ENCODE data around the gene ERF.

ERF gene

DNA sequence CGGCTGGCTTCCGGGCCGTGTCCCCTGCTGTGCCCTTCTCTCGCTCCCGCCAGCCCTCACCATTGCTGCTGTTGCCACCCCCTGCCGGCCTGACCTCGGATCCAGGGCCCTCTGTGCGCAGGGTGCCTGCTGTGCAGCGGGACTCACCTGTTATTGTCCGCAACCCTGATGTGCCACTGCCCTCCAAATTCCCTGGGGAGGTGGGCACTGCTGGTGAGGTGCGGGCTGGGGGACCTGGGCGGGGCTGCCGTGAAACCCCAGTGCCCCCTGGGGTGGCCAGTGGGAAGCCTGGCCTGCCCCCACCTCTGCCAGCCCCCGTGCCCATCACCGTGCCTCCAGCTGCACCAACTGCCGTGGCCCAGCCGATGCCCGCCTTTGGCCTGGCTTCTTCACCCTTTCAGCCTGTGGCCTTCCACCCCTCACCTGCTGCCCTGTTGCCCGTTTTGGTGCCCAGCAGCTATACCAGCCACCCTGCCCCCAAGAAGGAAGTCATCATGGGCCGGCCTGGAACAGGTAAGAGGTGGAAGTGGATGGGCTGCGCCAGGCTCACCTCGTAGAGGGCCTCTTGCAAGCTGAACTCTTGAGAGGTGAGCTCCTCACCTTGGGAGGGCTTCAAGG is 19.2 kb upstream of the ERF start:
- no peaks in the 10 kb centered on the region for H3K9me3 ChIP-seq (ENCODE audit: insufficient read depth, low read length)
- no peak overlapping the region for H3K9ac ChIP-seq (ENCODE audit: insufficient read length, low read depth)
- H3K36me3 ChIP-seq (ENCODE audit: insufficient read depth, insufficient read length, low read length), result peaks cover 42% of the 10 kb centered on the region
- no peak for DNase-seq (ENCODE audit: low read depth, low spot score)
- no peaks in the 10 kb centered on the region for H3K27me3 ChIP-seq (ENCODE audit: insufficient read depth, insufficient read length)
- no peak overlapping the region for H3K4me3 ChIP-seq (ENCODE audit: insufficient read length, low read depth)
- no peak for TF ChIP-seq ZNF274 (IDR thresholded peaks at IDR 0.05; ENCODE audit: low read depth, low read length)
- no peak for TF ChIP-seq SUZ12 (IDR thresholded peaks at IDR 0.05; ENCODE audit: extremely low read depth, insufficient read depth, insufficient read length)
- no peak for TF ChIP-seq YY1 (IDR thresholded peaks at IDR 0.05; ENCODE audit: insufficient read depth, insufficient read length)
- peaks cover 9% of the 10 kb centered on the region for H3K4me1 ChIP-seq (ENCODE audit: insufficient read depth, insufficient read length)

DNA sequence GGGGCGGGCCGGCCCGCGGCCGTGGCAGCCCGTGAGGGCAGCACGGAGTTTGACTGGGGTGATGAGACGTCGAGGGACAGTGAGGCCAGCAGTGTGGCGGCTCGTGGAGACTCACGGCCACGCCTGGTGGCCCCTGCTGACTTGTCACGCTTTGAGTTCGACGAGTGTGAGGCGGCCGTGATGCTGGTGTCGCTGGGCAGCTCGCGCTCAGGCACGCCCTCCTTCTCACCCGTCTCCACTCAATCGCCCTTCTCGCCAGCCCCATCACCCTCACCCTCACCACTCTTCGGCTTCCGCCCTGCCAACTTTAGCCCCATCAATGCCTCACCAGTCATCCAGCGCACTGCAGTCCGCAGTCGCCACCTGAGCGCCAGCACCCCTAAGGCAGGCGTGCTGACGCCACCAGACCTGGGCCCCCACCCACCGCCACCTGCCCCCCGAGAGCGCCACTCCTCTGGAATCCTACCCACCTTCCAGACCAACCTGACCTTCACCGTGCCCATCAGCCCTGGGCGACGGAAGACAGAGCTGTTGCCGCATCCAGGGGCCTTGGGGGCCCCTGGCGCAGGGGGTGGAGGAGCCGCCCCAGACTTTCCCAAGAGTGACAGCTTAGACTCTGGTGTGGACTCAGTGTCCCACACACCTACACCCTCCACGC is 18.6 kb upstream of the ERF start:
- DNase-seq (ENCODE audit: low read depth, low spot score), result no peak
- no peak overlapping the region for H3K4me3 ChIP-seq (ENCODE audit: insufficient read length, low read depth)
- no peak for TF ChIP-seq ZNF274 (IDR thresholded peaks at IDR 0.05; ENCODE audit: low read depth, low read length)
- TF ChIP-seq YY1 (IDR thresholded peaks at IDR 0.05; ENCODE audit: insufficient read depth, insufficient read length), result no peak
- no peak for TF ChIP-seq SUZ12 (IDR thresholded peaks at IDR 0.05; ENCODE audit: extremely low read depth, insufficient read depth, insufficient read length)
- no peaks in the 10 kb centered on the region for H3K27me3 ChIP-seq (ENCODE audit: insufficient read depth, insufficient read length)
- peaks cover 8% of the 10 kb centered on the region for H3K4me1 ChIP-seq (ENCODE audit: insufficient read depth, insufficient read length)
- H3K9ac ChIP-seq (ENCODE audit: insufficient read length, low read depth), result no peak overlapping the region
- H3K9me3 ChIP-seq (ENCODE audit: insufficient read depth, low read length), result no peaks in the 10 kb centered on the region
- H3K36me3 ChIP-seq (ENCODE audit: insufficient read depth, insufficient read length, low read length), result peaks cover 42% of the 10 kb centered on the region

- TF ChIP-seq YY1 (IDR thresholded peaks at IDR 0.05; ENCODE audit: insufficient read depth, insufficient read length) (no peak), ZNF274 (IDR thresholded peaks at IDR 0.05; ENCODE audit: low read depth, low read length) (no peak), SUZ12 (IDR thresholded peaks at IDR 0.05; ENCODE audit: extremely low read depth, insufficient read depth, insufficient read length) (no peak)
- Histone ChIP-seq H3K4me1 (ENCODE audit: insufficient read depth, insufficient read length) (peaks cover 6% of the 10 kb centered on the region), H3K9ac (ENCODE audit: insufficient read length, low read depth) (no peak overlapping the region), H3K9me3 (ENCODE audit: insufficient read depth, low read length) (no peaks in the 10 kb centered on the region), H3K4me3 (ENCODE audit: insufficient read length, low read depth) (no peak overlapping the region), H3K36me3 (ENCODE audit: insufficient read depth, insufficient read length, low read length) (peaks cover 42% of the 10 kb centered on the region), H3K27me3 (ENCODE audit: insufficient read depth, insufficient read length) (no peaks in the 10 kb centered on the region)
- no peak for DNase-seq (ENCODE audit: low read depth, low spot score)
Measured at GRCh38 chr19:42272989-42273406, 18.1 kb upstream of the ERF start.

DNA sequence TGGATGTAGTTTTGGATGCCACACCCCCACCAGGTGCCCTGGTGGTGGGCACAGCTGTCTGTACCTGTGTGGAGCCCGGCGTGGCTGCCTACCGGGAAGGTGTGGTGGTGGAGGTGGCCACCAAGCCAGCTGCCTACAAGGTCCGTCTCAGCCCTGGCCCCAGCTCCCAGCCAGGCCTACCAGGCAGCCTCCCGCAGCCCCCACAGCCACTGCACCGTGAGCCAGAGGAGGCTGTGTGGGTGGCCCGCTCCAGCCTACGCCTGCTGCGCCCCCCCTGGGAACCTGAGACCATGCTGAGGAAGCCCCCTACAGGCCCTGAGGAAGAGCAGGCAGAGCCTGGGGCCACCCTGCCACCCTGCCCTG is 17.6 kb upstream of the ERF start:
- Histone ChIP-seq H3K9me3 (ENCODE audit: insufficient read depth, low read length) (no peaks in the 10 kb centered on the region), H3K4me3 (ENCODE audit: insufficient read length, low read depth) (no peak overlapping the region), H3K27me3 (ENCODE audit: insufficient read depth, insufficient read length) (no peaks in the 10 kb centered on the region), H3K4me1 (ENCODE audit: insufficient read depth, insufficient read length) (peaks cover 3% of the 10 kb centered on the region), H3K36me3 (ENCODE audit: insufficient read depth, insufficient read length, low read length) (peaks cover 42% of the 10 kb centered on the region), H3K9ac (ENCODE audit: insufficient read length, low read depth) (no peak overlapping the region)
- TF ChIP-seq SUZ12 (IDR thresholded peaks at IDR 0.05; ENCODE audit: extremely low read depth, insufficient read depth, insufficient read length) (no peak), ZNF274 (IDR thresholded peaks at IDR 0.05; ENCODE audit: low read depth, low read length) (no peak), YY1 (IDR thresholded peaks at IDR 0.05; ENCODE audit: insufficient read depth, insufficient read length) (no peak)
- no peak for DNase-seq (ENCODE audit: low read depth, low spot score)

DNA sequence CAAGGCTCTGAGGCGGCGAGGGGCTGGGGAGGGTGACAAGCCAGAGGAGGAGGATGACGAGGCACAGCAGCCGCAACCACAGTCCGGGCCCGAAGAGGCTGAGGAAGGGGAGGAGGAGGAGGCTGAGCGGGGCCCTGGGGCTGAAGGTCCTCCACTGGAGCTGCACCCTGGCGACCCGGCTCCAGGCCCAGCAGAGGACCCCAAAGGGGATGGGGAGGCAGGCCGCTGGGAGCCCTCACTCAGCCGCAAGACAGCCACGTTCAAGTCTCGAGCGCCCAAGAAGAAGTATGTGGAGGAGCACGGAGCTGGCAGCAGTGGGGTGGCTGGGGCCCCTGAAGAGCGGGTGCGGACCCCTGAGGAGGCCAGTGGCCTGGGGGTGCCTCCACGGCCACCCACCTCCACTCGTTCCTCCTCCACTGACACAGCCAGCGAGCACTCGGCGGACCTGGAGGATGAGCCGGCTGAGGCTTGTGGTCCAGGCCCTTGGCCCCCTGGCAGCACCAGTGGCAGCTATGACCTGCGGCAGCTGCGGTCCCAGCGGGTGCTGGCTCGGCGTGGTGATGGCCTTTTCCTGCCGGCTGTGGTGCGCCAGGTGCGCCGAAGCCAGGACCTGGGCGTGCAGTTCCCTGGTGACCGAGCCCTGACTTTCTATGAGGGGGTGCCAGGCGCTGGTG is 17.1 kb upstream of the ERF start:
- no peaks in the 10 kb centered on the region for H3K9me3 ChIP-seq (ENCODE audit: insufficient read depth, low read length)
- TF ChIP-seq YY1 (IDR thresholded peaks at IDR 0.05; ENCODE audit: insufficient read depth, insufficient read length), result no peak
- TF ChIP-seq SUZ12 (IDR thresholded peaks at IDR 0.05; ENCODE audit: extremely low read depth, insufficient read depth, insufficient read length), result no peak
- TF ChIP-seq ZNF274 (IDR thresholded peaks at IDR 0.05; ENCODE audit: low read depth, low read length), result no peak
- no peak overlapping the region for H3K4me3 ChIP-seq (ENCODE audit: insufficient read length, low read depth)
- H3K4me1 ChIP-seq (ENCODE audit: insufficient read depth, insufficient read length), result peaks cover 2% of the 10 kb centered on the region
- H3K36me3 ChIP-seq (ENCODE audit: insufficient read depth, insufficient read length, low read length), result peaks cover 42% of the 10 kb centered on the region
- DNase-seq (ENCODE audit: low read depth, low spot score), result no peak
- no peak overlapping the region for H3K9ac ChIP-seq (ENCODE audit: insufficient read length, low read depth)
- no peaks in the 10 kb centered on the region for H3K27me3 ChIP-seq (ENCODE audit: insufficient read depth, insufficient read length)

DNA sequence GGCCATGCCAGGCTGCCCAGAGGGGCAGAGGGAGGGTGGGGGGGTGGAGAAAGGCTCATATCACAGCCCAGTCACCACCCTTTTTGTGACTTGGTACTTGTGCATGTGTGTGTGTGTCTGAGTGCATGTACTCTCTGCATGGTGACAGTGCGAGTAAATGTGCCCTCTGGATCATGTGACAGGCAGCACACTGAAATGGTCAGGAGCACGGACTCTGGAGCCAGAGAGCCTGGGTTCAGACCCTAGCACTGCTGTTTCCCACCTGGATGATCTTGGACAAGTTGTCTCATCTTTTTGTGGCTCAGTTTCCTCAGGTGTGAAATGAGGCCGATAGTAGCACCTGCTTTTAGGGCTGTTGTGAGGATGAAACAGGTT is 16.1 kb upstream of the ERF start:
- H3K4me3 ChIP-seq (ENCODE audit: insufficient read length, low read depth), result no peak overlapping the region
- H3K4me1 ChIP-seq (ENCODE audit: insufficient read depth, insufficient read length), result peaks cover 2% of the 10 kb centered on the region
- no peaks in the 10 kb centered on the region for H3K27me3 ChIP-seq (ENCODE audit: insufficient read depth, insufficient read length)
- H3K9me3 ChIP-seq (ENCODE audit: insufficient read depth, low read length), result no peaks in the 10 kb centered on the region
- TF ChIP-seq YY1 (IDR thresholded peaks at IDR 0.05; ENCODE audit: insufficient read depth, insufficient read length) (no peak), SUZ12 (IDR thresholded peaks at IDR 0.05; ENCODE audit: extremely low read depth, insufficient read depth, insufficient read length) (no peak)
- H3K9ac ChIP-seq (ENCODE audit: insufficient read length, low read depth), result peak overlapping the region; percentile 32
- no peak for DNase-seq (ENCODE audit: low read depth, low spot score)
- H3K36me3 ChIP-seq (ENCODE audit: insufficient read depth, insufficient read length, low read length), result peaks cover 40% of the 10 kb centered on the region

GRCh38 chr19:42270346-42271044 is 15.6 kb upstream of the ERF start:
- H3K9ac ChIP-seq (ENCODE audit: insufficient read length, low read depth), result peak overlapping the region; percentile 64
- H3K4me3 ChIP-seq (ENCODE audit: insufficient read length, low read depth), result no peak overlapping the region
- H3K27me3 ChIP-seq (ENCODE audit: insufficient read depth, insufficient read length), result no peaks in the 10 kb centered on the region
- peaks cover 2% of the 10 kb centered on the region for H3K4me1 ChIP-seq (ENCODE audit: insufficient read depth, insufficient read length)
- no peaks in the 10 kb centered on the region for H3K9me3 ChIP-seq (ENCODE audit: insufficient read depth, low read length)
- H3K36me3 ChIP-seq (ENCODE audit: insufficient read depth, insufficient read length, low read length), result peaks cover 37% of the 10 kb centered on the region
- TF ChIP-seq SUZ12 (IDR thresholded peaks at IDR 0.05; ENCODE audit: extremely low read depth, insufficient read depth, insufficient read length), result no peak
- TF ChIP-seq YY1 (IDR thresholded peaks at IDR 0.05; ENCODE audit: insufficient read depth, insufficient read length), result no peak
- no peak for TF ChIP-seq ZNF274 (IDR thresholded peaks at IDR 0.05; ENCODE audit: low read depth, low read length)
- no peak for DNase-seq (ENCODE audit: low read depth, low spot score)

Measured in NT2/D1 (cell line).